ENCODE data around the gene NOD1. TPM values are rescaled to one million over a fixed set of nuclear protein-coding genes. Genes with fewer than 3 reads are reported as not detected.

NOD1 gene
- total RNA-seq, 1 experiment from 2014 or later: 7.0 TPM

DNA sequence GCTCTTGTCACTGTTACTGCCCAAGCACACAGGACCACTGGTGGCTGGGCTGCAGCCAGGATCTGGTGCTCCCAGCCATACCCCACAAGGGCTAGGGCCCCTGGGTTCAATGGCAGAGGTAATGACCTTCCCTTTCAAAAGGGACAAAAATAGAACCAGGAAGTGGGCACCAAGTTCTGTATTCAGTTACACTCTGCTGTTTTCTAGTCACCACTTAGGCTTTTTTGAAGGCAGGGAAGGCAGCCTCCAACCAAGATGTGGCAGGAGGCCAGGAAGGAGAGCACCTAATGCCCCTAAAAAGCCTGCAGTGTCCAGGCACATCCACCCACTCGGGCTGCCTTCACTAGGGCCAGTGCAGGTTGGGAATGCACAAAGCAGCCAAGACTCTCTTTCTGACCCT is 47.8 kb downstream of the NOD1 start:
- TF ChIP-seq, protein P1, sequence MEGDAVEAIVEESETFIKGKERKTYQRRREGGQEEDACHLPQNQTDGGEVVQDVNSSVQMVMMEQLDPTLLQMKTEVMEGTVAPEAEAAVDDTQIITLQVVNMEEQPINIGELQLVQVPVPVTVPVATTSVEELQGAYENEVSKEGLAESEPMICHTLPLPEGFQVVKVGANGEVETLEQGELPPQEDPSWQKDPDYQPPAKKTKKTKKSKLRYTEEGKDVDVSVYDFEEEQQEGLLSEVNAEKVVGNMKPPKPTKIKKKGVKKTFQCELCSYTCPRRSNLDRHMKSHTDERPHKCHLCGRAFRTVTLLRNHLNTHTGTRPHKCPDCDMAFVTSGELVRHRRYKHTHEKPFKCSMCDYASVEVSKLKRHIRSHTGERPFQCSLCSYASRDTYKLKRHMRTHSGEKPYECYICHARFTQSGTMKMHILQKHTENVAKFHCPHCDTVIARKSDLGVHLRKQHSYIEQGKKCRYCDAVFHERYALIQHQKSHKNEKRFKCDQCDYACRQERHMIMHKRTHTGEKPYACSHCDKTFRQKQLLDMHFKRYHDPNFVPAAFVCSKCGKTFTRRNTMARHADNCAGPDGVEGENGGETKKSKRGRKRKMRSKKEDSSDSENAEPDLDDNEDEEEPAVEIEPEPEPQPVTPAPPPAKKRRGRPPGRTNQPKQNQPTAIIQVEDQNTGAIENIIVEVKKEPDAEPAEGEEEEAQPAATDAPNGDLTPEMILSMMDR (IDR thresholded peaks at IDR 0.05; ENCODE audit: insufficient read depth in 1 of 2, low read depth in 1 of 2, low read length in 1 of 2, severe bottlenecking in 1 of 2, unreplicated experiment in 1 of 2): no peak
- H3K36me3 ChIP-seq (ENCODE audit: control insufficient read depth, insufficient read depth, low read length): no peaks in the 10 kb centered on the region
- no peak for DNase-seq
- no peaks in the 10 kb centered on the region for H3K27me3 ChIP-seq (replicated peaks; ENCODE audit: control insufficient read depth, insufficient read depth, low read length)
- Mint-ChIP-seq H3K36me3 (ENCODE audit: insufficient read depth, unreplicated experiment) (no peaks in the 10 kb centered on the region), H3K27me3 (ENCODE audit: insufficient read depth, unreplicated experiment) (no peaks in the 10 kb centered on the region), H3K4me1 (ENCODE audit: low read depth, unreplicated experiment) (no peaks in the 10 kb centered on the region), H3K9me3 (ENCODE audit: unreplicated experiment) (no peaks in the 10 kb centered on the region), H3K4me3 (ENCODE audit: unreplicated experiment) (no peak overlapping the region), H3K27ac (ENCODE audit: unreplicated experiment) (no peak overlapping the region)
- H3K9me3 ChIP-seq: no peaks in the 10 kb centered on the region
- no TSS peak for BruUV-seq (replicated peaks)
- CTCF ChIA-PET: interaction anchor here (0.7 kb wide), 1 partner anchor 577 kb away, joined by 3 read pairs; no protein-coding TSS in a partner anchor
- POLR2A ChIA-PET: no interaction called here
- H3K4me1 ChIP-seq: no peaks in the 10 kb centered on the region
- intact Hi-C loops (cut with micrococcal nuclease; ENCODE audit: unreplicated experiment): no loop called here
- no peak overlapping the region for H3K4me3 ChIP-seq (ENCODE audit: low read depth, low read length)

DNA sequence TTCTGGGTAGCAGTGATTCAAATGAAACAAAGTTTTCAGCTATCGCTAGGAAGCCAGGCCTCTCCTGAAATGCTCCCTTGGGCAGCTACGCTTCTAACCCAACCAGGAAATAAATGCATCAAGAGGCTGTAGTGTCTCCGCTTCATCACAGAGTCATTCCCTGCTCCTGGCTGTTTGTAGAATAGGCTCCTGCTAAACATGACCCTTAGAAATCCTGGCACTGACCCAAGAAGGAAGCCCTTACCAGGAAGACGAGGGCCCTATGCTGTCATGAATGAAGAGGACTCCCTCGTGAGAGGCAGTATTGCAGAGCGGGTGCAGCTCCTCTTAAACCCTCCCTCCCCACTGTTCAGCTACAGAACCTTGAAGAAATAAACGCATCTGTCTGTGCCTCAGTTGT is 48.3 kb downstream of the NOD1 start:
- Histone ChIP-seq H3K4me1 (no peaks in the 10 kb centered on the region), H3K9me3 (no peaks in the 10 kb centered on the region), H3K4me3 (ENCODE audit: low read depth, low read length) (no peak overlapping the region), H3K36me3 (ENCODE audit: control insufficient read depth, insufficient read depth, low read length) (no peaks in the 10 kb centered on the region), H3K27me3 (replicated peaks; ENCODE audit: control insufficient read depth, insufficient read depth, low read length) (no peaks in the 10 kb centered on the region)
- intact Hi-C loops (cut with micrococcal nuclease; ENCODE audit: unreplicated experiment): no loop called here
- no peaks in the 10 kb centered on the region for H3K9me3 Mint-ChIP-seq (ENCODE audit: unreplicated experiment)
- no peak overlapping the region for H3K4me3 Mint-ChIP-seq (ENCODE audit: unreplicated experiment)
- no peaks in the 10 kb centered on the region for H3K27me3 Mint-ChIP-seq (ENCODE audit: insufficient read depth, unreplicated experiment)
- BruUV-seq (replicated peaks): no TSS peak
- H3K27ac Mint-ChIP-seq (ENCODE audit: unreplicated experiment): no peak overlapping the region
- TF ChIP-seq, protein P1 (IDR thresholded peaks at IDR 0.05; ENCODE audit: insufficient read depth in 1 of 2, low read depth in 1 of 2, low read length in 1 of 2, severe bottlenecking in 1 of 2, unreplicated experiment in 1 of 2): no peak
- H3K36me3 Mint-ChIP-seq (ENCODE audit: insufficient read depth, unreplicated experiment): no peaks in the 10 kb centered on the region
- POLR2A ChIA-PET: no interaction called here
- H3K4me1 Mint-ChIP-seq (ENCODE audit: low read depth, unreplicated experiment): no peaks in the 10 kb centered on the region
- CTCF ChIA-PET: no interaction called here
- DNase-seq: no peak

DNA sequence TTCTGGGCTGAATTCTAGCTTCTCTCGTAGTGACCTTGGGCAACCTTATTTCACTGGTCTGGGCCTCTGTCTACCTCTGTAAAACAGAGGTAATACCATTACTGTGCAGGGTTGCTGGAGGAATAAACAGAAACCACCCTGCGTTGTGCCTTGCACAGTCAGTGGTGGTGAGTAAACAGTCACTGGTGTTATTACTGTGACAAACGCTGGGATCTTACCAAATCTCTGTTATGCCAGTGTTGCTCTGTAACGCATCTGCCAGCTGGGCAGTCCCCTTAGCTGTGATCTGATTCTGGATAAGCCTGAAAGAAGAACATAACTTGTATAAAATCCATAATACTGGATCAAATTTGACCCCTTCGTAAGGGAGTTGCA is 49.4 kb downstream of the NOD1 start:
- intact Hi-C loops (cut with micrococcal nuclease; ENCODE audit: unreplicated experiment): no loop called here
- no peak for DNase-seq
- no peaks in the 10 kb centered on the region for H3K9me3 ChIP-seq

More for the DNA sequence above, 49.4 kb downstream of the NOD1 start:
- ChIA-PET CTCF (no interaction called here), POLR2A (no interaction called here)
- Histone ChIP-seq H3K27me3 (replicated peaks; ENCODE audit: control insufficient read depth, insufficient read depth, low read length) (no peaks in the 10 kb centered on the region), H3K4me1 (no peaks in the 10 kb centered on the region), H3K4me3 (ENCODE audit: low read depth, low read length) (no peak overlapping the region), H3K36me3 (ENCODE audit: control insufficient read depth, insufficient read depth, low read length) (no peaks in the 10 kb centered on the region)
- H3K4me3 Mint-ChIP-seq (ENCODE audit: unreplicated experiment): no peak overlapping the region
- H3K27me3 Mint-ChIP-seq (ENCODE audit: insufficient read depth, unreplicated experiment): no peaks in the 10 kb centered on the region
- no peak overlapping the region for H3K27ac Mint-ChIP-seq (ENCODE audit: unreplicated experiment)
- H3K36me3 Mint-ChIP-seq (ENCODE audit: insufficient read depth, unreplicated experiment): no peaks in the 10 kb centered on the region
- BruUV-seq (replicated peaks): no TSS peak
- TF ChIP-seq, protein P1 (IDR thresholded peaks at IDR 0.05; ENCODE audit: insufficient read depth in 1 of 2, low read depth in 1 of 2, low read length in 1 of 2, severe bottlenecking in 1 of 2, unreplicated experiment in 1 of 2): no peak
- H3K9me3 Mint-ChIP-seq (ENCODE audit: unreplicated experiment): no peaks in the 10 kb centered on the region
- no peaks in the 10 kb centered on the region for H3K4me1 Mint-ChIP-seq (ENCODE audit: low read depth, unreplicated experiment)
